Upper lobe of left lung (tissue), 4 donors: ENCODE measurements around the gene PPP3CA.

ENCODE experiments used
- CTCF ChIP-seq, 6 experiments: fragments of 450-650 bp in 4 of 6; fragments of 200-600 bp in 2 of 6; sonication (generic) in 2 of 6; IDR thresholded peaks; one replicate each; pipeline ENCODE4 v1.5.1; 2016 to 2019; ENCODE audit warnings: antibody characterized with exemption in 6 of 6
- EP300 ChIP-seq, 4 donors: sonication (generic); formaldehyde crosslinking; IDR thresholded peaks; one replicate each; pipeline ENCODE4 v1.5.1; 2017; ENCODE audit warnings: antibody characterized with exemption in 4 of 4, control low read depth in 2 of 4
- POLR2A ChIP-seq, 4 donors: fragments of 450-650 bp; IDR thresholded peaks; one replicate each; pipeline ENCODE4 v1.5.1; 2016 to 2017; ENCODE audit warnings: antibody characterized with exemption in 4 of 4, mild to moderate bottlenecking in 2 of 4
- POLR2AphosphoS5 ChIP-seq, 2 donors: sonication (generic); formaldehyde crosslinking; IDR thresholded peaks; one replicate each; pipeline ENCODE4 v1.5.1; 2017; ENCODE audit warnings: antibody characterized with exemption in 2 of 2

DNA sequence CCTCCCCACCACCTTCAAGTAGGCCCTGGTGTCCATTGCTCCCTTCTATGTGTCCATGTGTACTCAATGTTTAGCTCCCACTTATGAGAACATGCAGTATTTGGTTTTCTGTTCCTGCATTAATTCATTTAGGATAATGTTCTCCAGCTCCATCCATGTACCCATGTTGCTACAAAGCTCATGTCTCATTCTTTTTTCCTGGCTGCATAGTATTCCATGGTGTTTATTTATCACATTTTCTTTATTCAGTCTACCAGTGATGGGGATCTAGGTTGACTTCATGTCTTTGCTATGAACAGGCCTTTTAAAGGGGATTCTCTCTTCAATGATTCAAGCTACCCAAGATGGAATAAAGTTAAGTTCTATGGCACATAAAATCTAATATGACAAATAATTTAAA is 119.6 kb downstream of the PPP3CA start:
- no peak for TF ChIP-seq CTCF (IDR thresholded peaks at IDR 0.05)
- no peak for TF ChIP-seq POLR2A (IDR thresholded peaks at IDR 0.05)
- TF ChIP-seq POLR2AphosphoS5 (IDR thresholded peaks at IDR 0.05) = no peak
- no peak for TF ChIP-seq EP300 (IDR thresholded peaks at IDR 0.05)
